ENCODE measurements around the gene CD19.

DNA sequence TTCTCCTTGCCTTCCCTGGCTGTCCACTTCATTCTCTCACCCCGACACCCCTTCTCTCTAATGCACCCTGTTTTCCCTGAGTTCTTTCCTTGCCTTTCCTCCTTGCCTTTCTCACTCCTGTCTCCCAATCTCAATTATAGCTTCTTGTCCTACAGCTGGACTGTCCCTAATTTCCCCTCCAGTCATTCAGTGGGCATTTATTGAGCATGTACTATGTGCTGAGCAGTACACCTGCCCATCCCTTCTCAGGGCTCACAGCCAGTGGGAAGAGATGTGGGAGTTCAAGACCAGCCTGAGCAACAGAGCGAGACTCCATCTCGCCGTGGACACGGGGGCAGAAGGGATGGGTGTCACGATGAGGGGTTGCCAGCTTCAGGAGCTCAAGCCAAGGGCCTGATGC, 47.7 kb upstream of the CD19 start:
- TF ChIP-seq, protein P1, sequence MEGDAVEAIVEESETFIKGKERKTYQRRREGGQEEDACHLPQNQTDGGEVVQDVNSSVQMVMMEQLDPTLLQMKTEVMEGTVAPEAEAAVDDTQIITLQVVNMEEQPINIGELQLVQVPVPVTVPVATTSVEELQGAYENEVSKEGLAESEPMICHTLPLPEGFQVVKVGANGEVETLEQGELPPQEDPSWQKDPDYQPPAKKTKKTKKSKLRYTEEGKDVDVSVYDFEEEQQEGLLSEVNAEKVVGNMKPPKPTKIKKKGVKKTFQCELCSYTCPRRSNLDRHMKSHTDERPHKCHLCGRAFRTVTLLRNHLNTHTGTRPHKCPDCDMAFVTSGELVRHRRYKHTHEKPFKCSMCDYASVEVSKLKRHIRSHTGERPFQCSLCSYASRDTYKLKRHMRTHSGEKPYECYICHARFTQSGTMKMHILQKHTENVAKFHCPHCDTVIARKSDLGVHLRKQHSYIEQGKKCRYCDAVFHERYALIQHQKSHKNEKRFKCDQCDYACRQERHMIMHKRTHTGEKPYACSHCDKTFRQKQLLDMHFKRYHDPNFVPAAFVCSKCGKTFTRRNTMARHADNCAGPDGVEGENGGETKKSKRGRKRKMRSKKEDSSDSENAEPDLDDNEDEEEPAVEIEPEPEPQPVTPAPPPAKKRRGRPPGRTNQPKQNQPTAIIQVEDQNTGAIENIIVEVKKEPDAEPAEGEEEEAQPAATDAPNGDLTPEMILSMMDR (optimal IDR thresholded peaks at IDR 0.05 in 1 of 3, IDR thresholded peaks at IDR 0.05 in 1 of 3, conservative IDR thresholded peaks at IDR 0.05 in 1 of 3; ENCODE audit: extremely low read depth in 1 of 3, insufficient read depth in 2 of 3, low read length in 3 of 3): no peak
- TF ChIP-seq EZH2 (IDR thresholded peaks at IDR 0.05; ENCODE audit: low read length): no peak
